Nephron progenitor cell (in vitro differentiated cells): ENCODE results near the gene IQCK.

ENCODE experiments used
- DNase-seq: peaks from one replicate; pipeline ENCODE4 v3.0.0; 2021
- H3K27ac Mint-ChIP-seq: 2 replicates; pipeline ENCODE4 v1.8.0; 2021; ENCODE audit warnings: mild to moderate bottlenecking, moderate library complexity, mixed read lengths
- H3K27me3 Mint-ChIP-seq: 2 replicates; pipeline ENCODE4 v1.8.0; 2021; ENCODE audit warnings: mild to moderate bottlenecking, low read depth, mixed read lengths; ENCODE audit not compliant: poor library complexity
- H3K36me3 Mint-ChIP-seq: 2 replicates; pipeline ENCODE4 v1.8.0; 2021; ENCODE audit warnings: low read depth, mixed read lengths
- H3K4me1 Mint-ChIP-seq: 2 replicates; pipeline ENCODE4 v1.8.0; 2021; ENCODE audit warnings: mixed read lengths
- H3K4me3 Mint-ChIP-seq: 2 replicates; pipeline ENCODE4 v1.8.0; 2021; ENCODE audit warnings: mild to moderate bottlenecking, moderate library complexity, mixed read lengths
- H3K9me3 Mint-ChIP-seq: 2 replicates; pipeline ENCODE4 v1.8.0; 2021; ENCODE audit warnings: mild to moderate bottlenecking, moderate library complexity, mixed read lengths
- CTCF ChIP-seq: fragments of 200-600 bp; sonication (generic); IDR thresholded peaks from 2 replicates; pipeline ENCODE4 v1.5.0; 2021; ENCODE audit warnings: antibody characterized with exemption

Gene IQCK

GRCh38 chr16:19717314-19717713, 757 bp upstream of the IQCK start:
- H3K36me3 Mint-ChIP-seq = peaks cover 20% of the 10 kb centered on the region
- no peaks in the 10 kb centered on the region for H3K9me3 Mint-ChIP-seq
- no peaks in the 10 kb centered on the region for H3K27me3 Mint-ChIP-seq
- DNase-seq = no peak
- H3K4me3 Mint-ChIP-seq = peak overlapping the region; percentile 96
- TF ChIP-seq CTCF = no peak
- peak overlapping the region; percentile 94 for H3K27ac Mint-ChIP-seq
- H3K4me1 Mint-ChIP-seq = peaks cover 33% of the 10 kb centered on the region

DNA sequence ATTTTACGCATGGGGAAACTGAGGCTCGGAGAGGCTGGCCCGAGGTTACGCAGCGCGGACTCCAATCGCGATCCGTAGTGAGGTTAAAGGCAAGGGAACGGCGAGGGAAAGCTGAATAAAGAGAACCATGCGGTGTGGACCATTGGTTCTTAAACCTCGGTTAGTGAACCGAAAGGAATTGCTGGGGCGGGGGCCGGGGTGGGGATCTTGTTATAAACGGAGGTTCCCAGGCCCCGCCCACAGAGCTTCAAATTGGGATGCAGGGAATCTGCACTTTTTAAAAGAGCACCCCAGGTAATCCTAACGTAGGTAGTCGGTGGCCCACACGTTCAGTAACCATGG, 524 bp downstream of the IQCK start:
- Mint-ChIP-seq H3K9me3 (no peaks in the 10 kb centered on the region), H3K27me3 (no peaks in the 10 kb centered on the region), H3K4me1 (peaks cover 33% of the 10 kb centered on the region), H3K4me3 (peak overlapping the region; percentile 96), H3K36me3 (peaks cover 15% of the 10 kb centered on the region), H3K27ac (no peak overlapping the region)
- peak; percentile 40 for DNase-seq
- TF ChIP-seq CTCF = no peak

DNA sequence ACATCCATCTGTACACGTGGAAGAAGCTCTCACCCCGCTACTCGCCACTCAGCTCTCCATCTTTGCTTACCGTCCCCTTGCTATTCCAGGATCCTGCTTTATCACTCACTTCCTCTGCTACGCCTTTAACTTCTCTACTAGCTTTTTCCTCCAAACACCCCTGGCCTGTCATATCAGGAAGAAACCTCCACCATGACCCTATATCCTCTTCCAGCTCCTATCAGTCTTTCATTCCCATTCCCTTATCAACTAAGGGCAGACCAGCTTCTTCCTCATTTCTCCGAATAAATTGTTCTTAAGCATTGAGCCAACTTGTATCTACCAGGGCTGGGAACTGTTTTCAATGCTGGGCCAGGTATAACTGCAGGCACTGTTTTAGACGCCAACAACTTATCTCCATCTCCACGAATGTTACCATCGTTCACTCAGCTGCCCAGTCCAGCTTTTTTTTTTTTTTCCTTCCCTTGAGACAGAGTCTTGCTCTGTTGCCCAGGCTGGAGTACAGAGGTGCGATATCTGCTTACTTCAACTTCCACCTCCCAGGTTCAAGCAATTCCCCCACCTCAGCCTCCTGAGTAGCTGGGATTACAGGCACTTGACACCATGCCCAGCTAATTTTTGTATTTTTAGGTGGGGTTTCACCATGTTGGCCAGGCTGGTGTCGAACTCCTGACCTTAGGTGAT, 4.3 kb downstream of the IQCK start:
- DNase-seq = no peak
- Mint-ChIP-seq H3K27ac (no peak overlapping the region), H3K4me3 (no peak overlapping the region), H3K36me3 (peaks cover 6% of the 10 kb centered on the region), H3K9me3 (no peaks in the 10 kb centered on the region), H3K4me1 (peaks cover 14% of the 10 kb centered on the region), H3K27me3 (no peaks in the 10 kb centered on the region)
- no peak for TF ChIP-seq CTCF

- Mint-ChIP-seq H3K4me1 (peaks cover 14% of the 10 kb centered on the region), H3K4me3 (no peak overlapping the region), H3K27me3 (no peaks in the 10 kb centered on the region), H3K27ac (no peak overlapping the region), H3K9me3 (no peaks in the 10 kb centered on the region), H3K36me3 (peaks cover 6% of the 10 kb centered on the region)
- DNase-seq = no peak
- TF ChIP-seq CTCF = no peak
These were observed 4.9 kb downstream of the IQCK start for GRCh38 chr16:19722981-19723380.

GRCh38 chr16:19728636-19728965, 10.5 kb downstream of the IQCK start:
- no peak overlapping the region for H3K27ac Mint-ChIP-seq
- H3K4me1 Mint-ChIP-seq = no peaks in the 10 kb centered on the region
- peaks cover 6% of the 10 kb centered on the region for H3K27me3 Mint-ChIP-seq
- DNase-seq = no peak
- H3K36me3 Mint-ChIP-seq = peaks cover 45% of the 10 kb centered on the region
- peaks cover 3% of the 10 kb centered on the region for H3K9me3 Mint-ChIP-seq
- H3K4me3 Mint-ChIP-seq = no peak overlapping the region
- TF ChIP-seq CTCF = no peak

- Mint-ChIP-seq H3K36me3 (peaks cover 68% of the 10 kb centered on the region), H3K4me3 (no peak overlapping the region), H3K9me3 (peaks cover 3% of the 10 kb centered on the region)
These were observed 15.5 kb downstream of the IQCK start for GRCh38 chr16:19733551-19733950.

More at GRCh38 chr16:19733551-19733950, 15.5 kb downstream of the IQCK start:
- peaks cover 9% of the 10 kb centered on the region for H3K27me3 Mint-ChIP-seq
- H3K4me1 Mint-ChIP-seq = peaks cover 22% of the 10 kb centered on the region
- no peak for DNase-seq
- no peak overlapping the region for H3K27ac Mint-ChIP-seq
- TF ChIP-seq CTCF = no peak
